ENCODE data around the gene SEMA3A. TPM values are rescaled to one million over a fixed set of nuclear protein-coding genes. Genes with fewer than 3 reads are reported as not detected.

SEMA3A gene
- total RNA-seq, 1 donor: 47.1 TPM

GRCh38 chr7:83941300-83941699 is 253.3 kb downstream of the SEMA3A start:
- H3K4me3 ChIP-seq (ENCODE audit: low read depth, low read length): no peak overlapping the region
- TF ChIP-seq CTCF (IDR thresholded peaks at IDR 0.05; ENCODE audit: insufficient read depth, low read depth, low read length): no peak
- DNase-seq (ENCODE audit: low read depth): no peak

GRCh38 chr7:83937930-83938329 is 256.7 kb downstream of the SEMA3A start:
- TF ChIP-seq CTCF (IDR thresholded peaks at IDR 0.05; ENCODE audit: insufficient read depth, low read depth, low read length): no peak
- H3K4me3 ChIP-seq (ENCODE audit: low read depth, low read length): no peak overlapping the region
- no peak for DNase-seq (ENCODE audit: low read depth)

GRCh38 chr7:83936056-83936708 is 258.4 kb downstream of the SEMA3A start:
- peak; percentile 79 for DNase-seq (ENCODE audit: low read depth)
- no peak overlapping the region for H3K4me3 ChIP-seq (ENCODE audit: low read depth, low read length)
- TF ChIP-seq CTCF (IDR thresholded peaks at IDR 0.05; ENCODE audit: insufficient read depth, low read depth, low read length): peak; percentile 94

GRCh38 chr7:83934118-83934734 is 260.4 kb downstream of the SEMA3A start:
- DNase-seq (ENCODE audit: low read depth): no peak
- TF ChIP-seq CTCF (IDR thresholded peaks at IDR 0.05; ENCODE audit: insufficient read depth, low read depth, low read length): no peak
- no peak overlapping the region for H3K4me3 ChIP-seq (ENCODE audit: low read depth, low read length)

- DNase-seq (ENCODE audit: low read depth): no peak
- no peak overlapping the region for H3K4me3 ChIP-seq (ENCODE audit: low read depth, low read length)
- TF ChIP-seq CTCF (IDR thresholded peaks at IDR 0.05; ENCODE audit: insufficient read depth, low read depth, low read length): no peak
These were observed 262.6 kb downstream of the SEMA3A start for GRCh38 chr7:83931968-83932367.

GRCh38 chr7:83930262-83930661 is 264.3 kb downstream of the SEMA3A start:
- no peak for TF ChIP-seq CTCF (IDR thresholded peaks at IDR 0.05; ENCODE audit: insufficient read depth, low read depth, low read length)
- DNase-seq (ENCODE audit: low read depth): no peak
- no peak overlapping the region for H3K4me3 ChIP-seq (ENCODE audit: low read depth, low read length)

All from fibroblast of villous mesenchyme (primary cell).